Psoas muscle (tissue), 8 donors: ENCODE measurements around the gene EPB41L2. TPM values are rescaled to one million over a fixed set of nuclear protein-coding genes. Genes with fewer than 3 reads are reported as not detected.
A peak's percentile ranks its signal among the peaks of the same experiment; 100 is the strongest.

ENCODE experiments used
- ATAC-seq, 4 donors: fragments of 200-7000 bp; cut with Tn5 transposase; one replicate each; pipeline ENCODE4 v1.9.1; 2020; ENCODE audit warnings: moderate library complexity in 3 of 4, mild to moderate bottlenecking in 2 of 4
- DNase-seq, 2 donors: peaks; one replicate each; pipeline ENCODE4 v3.0.0-alpha.2; 2020
- H3K27ac ChIP-seq: fragments of 200-600 bp; one replicate; pipeline ENCODE4 v1.8.0; 2022
- H3K27me3 ChIP-seq, 3 donors: fragments of 200-600 bp in 1 of 3; one replicate each; pipeline versions ENCODE4 v1.6.1 to v1.8.0; 2013 to 2022; ENCODE audit warnings: low read length in 2 of 3, mild to moderate bottlenecking in 2 of 3, moderate library complexity in 1 of 3; ENCODE audit not compliant: insufficient read depth in 3 of 3
- H3K36me3 ChIP-seq, 2 donors: fragments of 200-600 bp in 1 of 2; one replicate each; pipeline versions ENCODE4 v1.6.1 to v1.8.0; 2013 to 2022; ENCODE audit warnings: low read depth in 1 of 2, mild to moderate bottlenecking in 1 of 2, moderate library complexity in 1 of 2; ENCODE audit not compliant: insufficient read depth in 1 of 2
- H3K4me1 ChIP-seq: fragments of 200-600 bp; one replicate; pipeline ENCODE4 v1.8.0; 2022
- H3K4me3 ChIP-seq: fragments of 200-600 bp; one replicate; pipeline ENCODE4 v1.8.0; 2022; ENCODE audit warnings: mild to moderate bottlenecking
- H3K9me3 ChIP-seq: fragments of 200-600 bp; one replicate; pipeline ENCODE4 v1.8.0; 2022
- CTCF ChIP-seq: fragments of 200-600 bp; IDR thresholded peaks from one replicate; pipeline ENCODE4 v1.8.0; 2022; ENCODE audit warnings: antibody characterized with exemption
- WGBS, 3 donors: extraction: QIAGEN DNeasy Blood & Tissue Kit; methylation state at CpG; one replicate each; pipeline versions ENCODE4 v1.1.6 to v1.1.7; 2013; 5-methylcytosine and 5-hydroxymethylcytosine counted together
- intact Hi-C, 2 donors: fragments of 100-400 bp; cut with DNase I; formaldehyde crosslinking; loops; one replicate each; pipeline versions ENCODE4 v1.11.0 to v1.14.2; 2022
- polyA plus RNA-seq, 3 donors: library from polyadenylated mRNA; stranded (reverse); fragments of 200-250 nt; gene quantifications; one replicate each; pipeline ENCODE4 v1.2.3, GENCODE V29; 2013
- total RNA-seq, 4 donors: library from RNA; stranded (reverse); fragmentation: NEBNext Ultra II Directional in 2 of 4; extraction: Animal tissue kit (Norgen Biotek cat#: 25700) in 2 of 4; gene quantifications; one replicate each; pipeline versions ENCODE4 v1.2.1 to v1.2.4, GENCODE V29; 2021 to 2023
- donor health status: healthy with polysubstance abuse.
- donor health status: DM: no; HTN: no; CAD: no; lungs with moderate emphysema.
- donor health status: Bipolar disorder and iron deficiency.
- donor health status: healthy.
- donor health status: DM: yes; HTN: yes; CAD: no.
- donor health status: DM: no; HTN: no; CAD: no.
- donor health status: DM: no; HTN: no; CAD: no.
- donor health status: DM: yes; HTN: yes; CAD: no.

Gene EPB41L2
- total and polyA plus RNA-seq, 7 donors, result 8.5 to 75.7 (median 22.7) TPM

- ATAC-seq, result no peak
Measured at GRCh38 chr6:130968476-130968875, 94.6 kb downstream of the EPB41L2 start.

GRCh38 chr6:130967502-130968445 lies 95.3 kb downstream of the EPB41L2 start:
- H3K27ac ChIP-seq, result peak overlapping the region; percentile 25
- no peak for TF ChIP-seq CTCF
- intact Hi-C loops, result no loop called here
- no peaks in the 10 kb centered on the region for H3K9me3 ChIP-seq
- peaks cover 23% of the 10 kb centered on the region for H3K4me1 ChIP-seq
- no peak for ATAC-seq
- H3K27me3 ChIP-seq, result no peaks in the 10 kb centered on the region
- WGBS, 3 donors, result 9 to 17% (median 9%) methylated on average over 7 of the region's 7 CpGs
- no peak for DNase-seq
- no peaks in the 10 kb centered on the region for H3K36me3 ChIP-seq
- peak overlapping the region; percentile 54 for H3K4me3 ChIP-seq

More at GRCh38 chr6:130968476-130968875, 94.6 kb downstream of the EPB41L2 start:
- H3K4me3 ChIP-seq, result peak overlapping the region; percentile 54
- peaks cover 16% of the 10 kb centered on the region for H3K4me1 ChIP-seq
- no peak for DNase-seq
- H3K9me3 ChIP-seq, result no peaks in the 10 kb centered on the region
- no peaks in the 10 kb centered on the region for H3K36me3 ChIP-seq
- WGBS, 3 donors, result 20 to 37% (median 24%) methylated on average over 4 of the region's 4 CpGs
- H3K27me3 ChIP-seq, result no peaks in the 10 kb centered on the region
- TF ChIP-seq CTCF, result no peak
- peak overlapping the region; percentile 58 for H3K27ac ChIP-seq
- intact Hi-C loops, result no loop called here

- Histone ChIP-seq H3K4me3 (no peak overlapping the region), H3K27me3 (no peaks in the 10 kb centered on the region), H3K4me1 (peaks cover 26% of the 10 kb centered on the region), H3K9me3 (no peaks in the 10 kb centered on the region), H3K36me3 (no peaks in the 10 kb centered on the region), H3K27ac (no peak overlapping the region)
- intact Hi-C loops, result no loop called here
- ATAC-seq, result no peak
- TF ChIP-seq CTCF, result no peak
- no peak for DNase-seq
- 54 to 74% (median 58%) methylated on average over 8 of the region's 8 CpGs for WGBS, 3 donors
Measured at GRCh38 chr6:130966344-130966980, 96.6 kb downstream of the EPB41L2 start.

- H3K4me3 ChIP-seq, result no peak overlapping the region
- intact Hi-C loops, result no loop called here
- H3K27ac ChIP-seq, result no peak overlapping the region
- ATAC-seq (peak in 2 of 4 donors; percentile 37 to 51), DNase-seq (no peak)
- no peak for TF ChIP-seq CTCF
- H3K4me1 ChIP-seq, result peaks cover 26% of the 10 kb centered on the region
- H3K27me3 ChIP-seq, result no peaks in the 10 kb centered on the region
- no peaks in the 10 kb centered on the region for H3K9me3 ChIP-seq
- H3K36me3 ChIP-seq, result no peaks in the 10 kb centered on the region
Measured at GRCh38 chr6:130965656-130966055, 97.4 kb downstream of the EPB41L2 start.
